B cell (primary cell): ENCODE measurements around the gene MED20.

ENCODE experiments used
- CTCF ChIP-seq: fragments of 200-600 bp; IDR thresholded peaks from one replicate; pipeline ENCODE4 v1.8.0; 2022; ENCODE audit warnings: antibody characterized with exemption, mild to moderate bottlenecking
- EZH2 ChIP-seq: IDR thresholded peaks from 2 replicates; pipeline ENCODE4 v1.6.1; 2012; ENCODE audit warnings: borderline replicate concordance, low read depth, mild to moderate bottlenecking, moderate library complexity, low read length; ENCODE audit not compliant: insufficient read depth, poor library complexity, severe bottlenecking

- no peak for TF ChIP-seq CTCF
- TF ChIP-seq EZH2: no peak
Measured at GRCh38 chr6:41935193-41935574, 14.2 kb upstream of the MED20 start.
